Measurements from ENCODE around the gene SP4. TPM values are rescaled to one million over a fixed set of nuclear protein-coding genes. Genes with fewer than 3 reads are reported as not detected.

The SP4 gene
- total RNA-seq, 1 donor from 2014 or later = 5.9 TPM

GRCh38 chr7:21504021-21504420 is 76.1 kb downstream of the SP4 start:
- Histone ChIP-seq H3K27ac (replicated peaks) (no peak overlapping the region), H3K27me3 (ENCODE audit: low read depth) (no peaks in the 10 kb centered on the region), H3K4me1 (no peaks in the 10 kb centered on the region), H3K4me3 (no peak overlapping the region), H3K36me3 (peaks cover 5% of the 10 kb centered on the region), H3K9me3 (replicated peaks) (peaks cover 5% of the 10 kb centered on the region)
- no peak for DNase-seq
- intact Hi-C loops (cut with micrococcal nuclease) = loop anchor here (10.0 kb wide), 1 partner anchor 249 kb away; no protein-coding TSS in a partner anchor
- TF ChIP-seq CTCF (IDR thresholded peaks at IDR 0.05; ENCODE audit: borderline replicate concordance) = no peak

GRCh38 chr7:21507627-21508343 is 79.9 kb downstream of the SP4 start:
- peaks cover 27% of the 10 kb centered on the region for H3K36me3 ChIP-seq
- H3K9me3 ChIP-seq (replicated peaks) = peaks cover 9% of the 10 kb centered on the region
- H3K4me3 ChIP-seq = no peak overlapping the region
- H3K27ac ChIP-seq (replicated peaks) = no peak overlapping the region
- no peaks in the 10 kb centered on the region for H3K27me3 ChIP-seq (ENCODE audit: low read depth)
- peak; percentile 81 for TF ChIP-seq CTCF (IDR thresholded peaks at IDR 0.05; ENCODE audit: borderline replicate concordance)
- DNase-seq = no peak
- intact Hi-C loops (cut with micrococcal nuclease) = loop anchor here (10.0 kb wide), 1 partner anchor 253 kb away; no protein-coding TSS in a partner anchor
- H3K4me1 ChIP-seq = no peaks in the 10 kb centered on the region

GRCh38 chr7:21508538-21508937 is 80.7 kb downstream of the SP4 start:
- H3K36me3 ChIP-seq = peaks cover 27% of the 10 kb centered on the region
- H3K27me3 ChIP-seq (ENCODE audit: low read depth) = no peaks in the 10 kb centered on the region
- no peak for DNase-seq
- H3K4me1 ChIP-seq = no peaks in the 10 kb centered on the region
- H3K9me3 ChIP-seq (replicated peaks) = peaks cover 9% of the 10 kb centered on the region
- no peak overlapping the region for H3K27ac ChIP-seq (replicated peaks)
- H3K4me3 ChIP-seq = no peak overlapping the region
- intact Hi-C loops (cut with micrococcal nuclease) = loop anchor here (10.0 kb wide), 1 partner anchor 254 kb away; no protein-coding TSS in a partner anchor
- TF ChIP-seq CTCF (IDR thresholded peaks at IDR 0.05; ENCODE audit: borderline replicate concordance) = no peak

GRCh38 chr7:21514062-21514461 is 86.2 kb downstream of the SP4 start:
- H3K4me3 ChIP-seq = no peak overlapping the region
- H3K9me3 ChIP-seq (replicated peaks) = peaks cover 4% of the 10 kb centered on the region
- intact Hi-C loops (cut with micrococcal nuclease) = no loop called here
- H3K27me3 ChIP-seq (ENCODE audit: low read depth) = no peaks in the 10 kb centered on the region
- no peaks in the 10 kb centered on the region for H3K4me1 ChIP-seq
- no peak for TF ChIP-seq CTCF (IDR thresholded peaks at IDR 0.05; ENCODE audit: borderline replicate concordance)
- no peak for DNase-seq
- H3K27ac ChIP-seq (replicated peaks) = no peak overlapping the region
- peaks cover 22% of the 10 kb centered on the region for H3K36me3 ChIP-seq

- DNase-seq = no peak
- Histone ChIP-seq H3K4me1 (no peaks in the 10 kb centered on the region), H3K9me3 (replicated peaks) (peaks cover 4% of the 10 kb centered on the region), H3K27me3 (ENCODE audit: low read depth) (no peaks in the 10 kb centered on the region), H3K36me3 (no peaks in the 10 kb centered on the region), H3K27ac (replicated peaks) (no peak overlapping the region), H3K4me3 (no peak overlapping the region)
- no peak for TF ChIP-seq CTCF (IDR thresholded peaks at IDR 0.05; ENCODE audit: borderline replicate concordance)
- intact Hi-C loops (cut with micrococcal nuclease) = no loop called here
Observed at GRCh38 chr7:21524680-21525079, 96.8 kb downstream of the SP4 start.
